Hepatocyte (in vitro differentiated cells): ENCODE data around the gene MAPK8. TPM values are rescaled to one million over a fixed set of nuclear protein-coding genes. Genes with fewer than 3 reads are reported as not detected.

Experiments used
- DNase-seq: peaks from one replicate; pipeline ENCODE4 v3.0.0-alpha.2; 2016; ENCODE audit warnings: low spot score
- H2AFZ ChIP-seq: fragments of 200-600 bp; sonication (generic); 2 replicates; pipeline ENCODE4 v1.6.0; 2016; ENCODE audit warnings: antibody characterized with exemption, mild to moderate bottlenecking
- H3K27ac ChIP-seq: fragments of 200-600 bp; sonication (generic); 2 replicates; pipeline ENCODE4 v1.5.1; 2016; ENCODE audit warnings: mild to moderate bottlenecking
- H3K27me3 ChIP-seq: fragments of 200-600 bp; sonication (generic); 2 replicates; pipeline ENCODE4 v1.6.1; 2016
- H3K36me3 ChIP-seq: fragments of 200-600 bp; sonication (generic); replicated peaks from 2 replicates; pipeline ENCODE4 v1.5.1; 2016; ENCODE audit warnings: low read depth; ENCODE audit not compliant: insufficient read depth
- H3K4me1 ChIP-seq: fragments of 200-600 bp; sonication (generic); 2 replicates; pipeline ENCODE4 v1.5.1; 2016; ENCODE audit warnings: mild to moderate bottlenecking, moderate library complexity; ENCODE audit not compliant: insufficient read depth
- H3K4me2 ChIP-seq: fragments of 200-600 bp; sonication (generic); 2 replicates; pipeline ENCODE4 v1.6.0; 2016
- H3K4me3 ChIP-seq: fragments of 200-600 bp; sonication (generic); 2 replicates; pipeline ENCODE4 v1.5.1; 2016; ENCODE audit warnings: mild to moderate bottlenecking
- H3K79me2 ChIP-seq: fragments of 200-600 bp; sonication (generic); 2 replicates; pipeline ENCODE4 v1.6.0; 2017; ENCODE audit warnings: mild to moderate bottlenecking
- H3K9me2 ChIP-seq: fragments of 200-600 bp; sonication (generic); replicated peaks from 2 replicates; pipeline ENCODE4 v1.6.0; 2017; ENCODE audit warnings: mild to moderate bottlenecking; ENCODE audit not compliant: insufficient read depth
- H3K9me3 ChIP-seq: fragments of 200-600 bp; sonication (generic); 2 replicates; pipeline ENCODE4 v1.5.1; 2016; ENCODE audit warnings: low read depth, mild to moderate bottlenecking
- H4K20me1 ChIP-seq: fragments of 200-600 bp; sonication (generic); 2 replicates; pipeline ENCODE4 v1.6.0; 2016; ENCODE audit warnings: mild to moderate bottlenecking; ENCODE audit not compliant: insufficient read depth, poor library complexity, severe bottlenecking
- EZH2 ChIP-seq: fragments of 200-600 bp; sonication (generic); IDR thresholded peaks from 2 replicates; pipeline ENCODE4 v1.6.1; 2016; ENCODE audit warnings: antibody characterized with exemption, mild to moderate bottlenecking, borderline replicate concordance
- EZH2phosphoT487 ChIP-seq: fragments of 200-600 bp; sonication (generic); IDR thresholded peaks from one replicate; pipeline ENCODE4 v1.6.1; 2018; ENCODE audit warnings: antibody characterized with exemption, mild to moderate bottlenecking, low read depth, moderate library complexity; ENCODE audit not compliant: unreplicated experiment, severe bottlenecking
- WGBS: methylation state at CpG from one replicate; pipeline ENCODE4 v1.1.6; 2016; ENCODE audit warnings: low lambda C conversion rate; ENCODE audit errors: missing lambda C conversion rate; 5-methylcytosine and 5-hydroxymethylcytosine counted together
- polyA plus RNA-seq: library from polyadenylated mRNA; unstranded; fragments of >200 nt; fragmentation: Nextera tagmentation; extraction: Ambion mirVana; gene quantifications from 2 replicates; pipeline ENCODE4 v1.2.1, GENCODE V29; 2016
- total RNA-seq: library from RNA; depleted of rRNA; stranded (reverse); fragments of >200 nt; gene quantifications from 2 replicates; pipeline ENCODE4 v1.2.3, GENCODE V29; 2014
- TF ChIP-seq, protein P1 (sequence below): fragments of 200-600 bp; sonication (generic); IDR thresholded peaks from 2 replicates; pipeline ENCODE4 v1.5.1; 2016; ENCODE audit warnings: antibody characterized with exemption, mild to moderate bottlenecking; ENCODE audit not compliant: poor library complexity

The MAPK8 gene
- total and polyA plus RNA-seq, 2 experiments from 2014 or later: 20.9 to 73.2 TPM

DNA sequence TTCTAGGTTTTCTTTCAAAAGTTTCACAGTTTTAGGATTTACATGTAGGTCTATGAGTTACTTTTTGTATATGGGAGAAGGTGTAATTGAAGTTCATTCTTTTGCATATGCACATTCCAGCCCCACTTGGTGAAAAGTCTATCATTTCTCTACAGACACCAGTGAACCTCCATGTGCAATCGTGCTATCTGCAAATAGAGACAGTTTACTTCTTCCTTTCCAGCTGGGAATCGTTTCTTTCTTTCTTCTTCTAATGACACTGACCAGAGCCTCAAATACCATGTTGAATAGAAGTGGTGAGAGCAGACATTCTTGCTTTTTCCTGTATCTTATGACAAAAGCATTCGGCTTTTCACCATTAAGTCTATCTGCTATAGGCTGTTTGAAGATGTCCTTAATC lies 175.7 kb downstream of the MAPK8 start:
- no peak overlapping the region for H3K4me3 ChIP-seq
- no peak overlapping the region for H2AFZ ChIP-seq
- WGBS: 43% methylated on average over 3 of the region's 3 CpGs
- H3K4me1 ChIP-seq: peaks cover 4% of the 10 kb centered on the region
- H3K27me3 ChIP-seq: no peaks in the 10 kb centered on the region
- TF ChIP-seq EZH2 (no peak), EZH2phosphoT487 (no peak)
- TF ChIP-seq, protein P1, sequence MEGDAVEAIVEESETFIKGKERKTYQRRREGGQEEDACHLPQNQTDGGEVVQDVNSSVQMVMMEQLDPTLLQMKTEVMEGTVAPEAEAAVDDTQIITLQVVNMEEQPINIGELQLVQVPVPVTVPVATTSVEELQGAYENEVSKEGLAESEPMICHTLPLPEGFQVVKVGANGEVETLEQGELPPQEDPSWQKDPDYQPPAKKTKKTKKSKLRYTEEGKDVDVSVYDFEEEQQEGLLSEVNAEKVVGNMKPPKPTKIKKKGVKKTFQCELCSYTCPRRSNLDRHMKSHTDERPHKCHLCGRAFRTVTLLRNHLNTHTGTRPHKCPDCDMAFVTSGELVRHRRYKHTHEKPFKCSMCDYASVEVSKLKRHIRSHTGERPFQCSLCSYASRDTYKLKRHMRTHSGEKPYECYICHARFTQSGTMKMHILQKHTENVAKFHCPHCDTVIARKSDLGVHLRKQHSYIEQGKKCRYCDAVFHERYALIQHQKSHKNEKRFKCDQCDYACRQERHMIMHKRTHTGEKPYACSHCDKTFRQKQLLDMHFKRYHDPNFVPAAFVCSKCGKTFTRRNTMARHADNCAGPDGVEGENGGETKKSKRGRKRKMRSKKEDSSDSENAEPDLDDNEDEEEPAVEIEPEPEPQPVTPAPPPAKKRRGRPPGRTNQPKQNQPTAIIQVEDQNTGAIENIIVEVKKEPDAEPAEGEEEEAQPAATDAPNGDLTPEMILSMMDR: no peak
- no peaks in the 10 kb centered on the region for H3K9me3 ChIP-seq
- H3K27ac ChIP-seq: no peak overlapping the region
- no peaks in the 10 kb centered on the region for H4K20me1 ChIP-seq
- H3K9me2 ChIP-seq: no peaks in the 10 kb centered on the region
- H3K36me3 ChIP-seq: no peaks in the 10 kb centered on the region
- H3K4me2 ChIP-seq: no peak overlapping the region
- DNase-seq: no peak
- H3K79me2 ChIP-seq: no peaks in the 10 kb centered on the region

DNA sequence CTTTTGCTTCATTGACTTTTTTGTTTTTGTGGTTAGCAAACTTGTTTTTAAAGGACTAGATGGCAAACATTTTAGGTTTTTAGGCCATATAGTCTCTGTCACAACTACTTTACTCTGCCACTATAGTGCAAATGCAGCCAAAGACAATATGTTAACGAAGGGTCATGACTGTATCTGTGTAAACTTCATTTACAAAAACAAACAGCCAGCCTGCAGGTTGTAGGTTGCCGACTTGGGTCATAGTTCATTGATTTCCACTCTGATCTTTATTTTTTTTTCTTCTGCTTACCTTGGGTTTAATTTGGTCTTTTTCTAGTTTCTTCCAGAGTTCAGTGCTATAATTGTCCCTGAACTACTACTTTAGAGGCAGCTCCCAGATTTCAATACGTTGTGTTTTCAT lies 178.4 kb downstream of the MAPK8 start:
- DNase-seq: no peak
- WGBS: 43% methylated on average over 3 of the region's 3 CpGs
- Histone ChIP-seq H3K9me2 (no peaks in the 10 kb centered on the region), H3K36me3 (no peaks in the 10 kb centered on the region), H3K9me3 (no peaks in the 10 kb centered on the region), H3K4me3 (no peak overlapping the region), H4K20me1 (no peaks in the 10 kb centered on the region), H3K4me2 (no peak overlapping the region), H2AFZ (no peak overlapping the region), H3K79me2 (no peaks in the 10 kb centered on the region), H3K27me3 (no peaks in the 10 kb centered on the region), H3K4me1 (peaks cover 4% of the 10 kb centered on the region), H3K27ac (no peak overlapping the region)
- TF ChIP-seq, protein P1: no peak
- TF ChIP-seq EZH2phosphoT487 (no peak), EZH2 (no peak)

DNA sequence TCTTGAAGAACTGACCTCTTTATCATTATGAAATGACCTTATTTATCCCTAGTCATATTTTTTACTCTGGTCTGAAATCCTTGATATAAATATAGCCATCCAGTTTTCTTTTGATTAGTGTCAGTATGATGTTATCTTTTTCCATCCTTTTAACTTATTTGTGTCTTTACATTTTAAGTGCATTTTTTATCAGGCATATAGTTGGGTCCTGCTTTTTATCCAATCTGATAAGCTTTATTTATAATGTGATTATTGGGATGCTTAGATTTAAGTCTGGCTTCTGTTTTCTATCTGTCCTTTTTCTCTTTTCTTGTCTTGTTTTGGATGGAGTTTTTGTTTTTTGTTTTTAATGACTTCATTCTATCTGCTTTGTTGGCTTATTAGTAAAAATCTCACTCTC lies 179.2 kb downstream of the MAPK8 start:
- no peaks in the 10 kb centered on the region for H3K27me3 ChIP-seq
- H3K79me2 ChIP-seq: no peaks in the 10 kb centered on the region
- TF ChIP-seq, protein P1: no peak
- TF ChIP-seq EZH2: no peak
- no peak for TF ChIP-seq EZH2phosphoT487
- no peaks in the 10 kb centered on the region for H3K36me3 ChIP-seq
- no peaks in the 10 kb centered on the region for H3K9me3 ChIP-seq
- no peak overlapping the region for H3K27ac ChIP-seq
- H3K9me2 ChIP-seq: no peaks in the 10 kb centered on the region
- no peak overlapping the region for H3K4me2 ChIP-seq
- no peak overlapping the region for H2AFZ ChIP-seq
- H3K4me3 ChIP-seq: no peak overlapping the region
- H3K4me1 ChIP-seq: peaks cover 4% of the 10 kb centered on the region
- no peak for DNase-seq
- no peaks in the 10 kb centered on the region for H4K20me1 ChIP-seq

DNA sequence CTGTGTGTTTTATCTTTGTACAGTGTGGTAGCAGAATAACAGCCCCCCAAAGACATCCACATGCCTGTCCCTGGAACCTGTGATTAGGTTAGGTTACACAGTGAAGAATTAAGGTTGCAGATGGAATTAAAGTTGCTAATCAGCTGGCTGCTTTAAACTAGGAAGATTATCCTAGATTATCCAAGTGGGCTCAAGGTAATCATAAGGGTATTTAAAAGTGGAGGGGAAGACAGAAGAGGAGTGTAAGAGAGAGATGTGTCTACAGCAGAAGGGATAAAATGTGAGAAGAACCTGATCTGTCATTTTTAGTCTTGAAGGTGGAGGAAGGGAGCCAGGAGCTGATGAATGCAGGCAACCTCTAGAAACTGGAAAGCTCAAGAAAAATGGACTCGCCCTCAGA lies 180.8 kb downstream of the MAPK8 start:
- WGBS: 91% methylated on average over 1 of the region's 1 CpG
- DNase-seq: no peak
- H3K4me3 ChIP-seq: no peak overlapping the region
- H4K20me1 ChIP-seq: no peaks in the 10 kb centered on the region
- no peak overlapping the region for H3K27ac ChIP-seq
- H3K27me3 ChIP-seq: no peaks in the 10 kb centered on the region
- H3K79me2 ChIP-seq: no peaks in the 10 kb centered on the region
- H2AFZ ChIP-seq: no peak overlapping the region
- H3K4me2 ChIP-seq: no peak overlapping the region
- no peaks in the 10 kb centered on the region for H3K4me1 ChIP-seq
- H3K9me2 ChIP-seq: no peaks in the 10 kb centered on the region
- TF ChIP-seq EZH2phosphoT487 (no peak), EZH2 (no peak)
- TF ChIP-seq, protein P1: no peak
- no peaks in the 10 kb centered on the region for H3K9me3 ChIP-seq
- no peaks in the 10 kb centered on the region for H3K36me3 ChIP-seq
